GM21515 (cell line): ENCODE data around the gene ENTPD2.
"Not testable (repeated sequence)": the region's sequence is repeated elsewhere in the genome, so short reads cannot be mapped to it uniquely, and the experiment has no call there.

ENCODE experiments used
- ATAC-seq: cut with Tn5 transposase; IDR thresholded peaks from one replicate; pipeline ENCODE4 v1.9.1; 2021; ENCODE audit not compliant: unreplicated experiment

The ENTPD2 gene

GRCh38 chr9:137006116-137007003 lies 47.5 kb downstream of the ENTPD2 start:
- no peak for ATAC-seq

DNA sequence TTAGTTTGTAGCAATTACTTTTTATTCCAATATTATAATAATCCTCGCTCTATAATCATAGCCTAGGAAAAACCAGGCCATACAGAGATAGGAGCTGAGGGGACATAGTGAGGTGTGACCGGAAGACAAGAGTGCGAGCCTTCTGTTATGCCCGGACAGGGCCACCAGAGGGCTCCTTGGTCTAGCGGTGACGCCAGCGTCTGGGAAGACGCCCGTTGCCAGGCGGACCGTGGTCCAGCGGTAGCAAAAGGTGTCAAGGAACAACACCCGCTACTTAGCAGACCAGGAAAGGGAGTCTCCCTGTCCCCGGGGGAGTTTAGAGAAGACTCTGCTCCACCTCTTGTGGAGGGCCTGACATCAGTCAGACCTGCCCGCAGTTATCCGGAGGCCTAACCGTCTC lies 49.6 kb downstream of the ENTPD2 start:
- ATAC-seq: not testable (repeated sequence)

- no peak for ATAC-seq
Observed at GRCh38 chr9:137002646-137003041, 51.2 kb downstream of the ENTPD2 start.

GRCh38 chr9:137001857-137002645 lies 51.8 kb downstream of the ENTPD2 start:
- no peak for ATAC-seq

GRCh38 chr9:137000177-137000930 lies 53.5 kb downstream of the ENTPD2 start:
- ATAC-seq: peak; percentile 69
